IPS-15b (cell line): ENCODE data around the gene PLLP.

Experiments used
- H3K27me3 ChIP-seq: one replicate; pipeline ENCODE4 v1.6.1; 2013; ENCODE audit warnings: low read length; ENCODE audit not compliant: control insufficient read depth, insufficient read depth
- H3K36me3 ChIP-seq: one replicate; pipeline ENCODE4 v1.6.1; 2013; ENCODE audit warnings: low read length; ENCODE audit not compliant: control insufficient read depth, insufficient read depth
- H3K4me1 ChIP-seq: one replicate; pipeline ENCODE4 v1.6.1; 2013; ENCODE audit warnings: mild to moderate bottlenecking, low read length; ENCODE audit not compliant: control insufficient read depth, insufficient read depth
- H3K4me3 ChIP-seq: one replicate; pipeline ENCODE4 v1.5.1; 2013; ENCODE audit warnings: low read depth, low read length
- H3K9ac ChIP-seq: one replicate; pipeline ENCODE4 v1.6.1; 2013; ENCODE audit warnings: low read depth, mild to moderate bottlenecking, low read length
- H3K9me3 ChIP-seq: one replicate; pipeline ENCODE4 v1.6.1; 2013; ENCODE audit warnings: mild to moderate bottlenecking, low read length; ENCODE audit not compliant: control insufficient read depth, insufficient read depth

Gene PLLP

GRCh38 chr16:57284209-57284951 lies at the start of gene PLLP:
PLLP (minus strand) TSS chr16:57284672; CDS start chr16:57284540, 132 bp downstream.
- peaks cover 2% of the 10 kb centered on the region for H3K4me1 ChIP-seq
- H3K9me3 ChIP-seq, result no peaks in the 10 kb centered on the region
- H3K4me3 ChIP-seq, result peak within 1 kb of the TSS; percentile 68
- H3K36me3 ChIP-seq, result no peaks in the 10 kb centered on the region
- H3K27me3 ChIP-seq, result peaks cover 36% of the 10 kb centered on the region
- H3K9ac ChIP-seq, result peak within 1 kb of the TSS; percentile 54

GRCh38 chr16:57333402-57333801 lies 48.9 kb upstream of the PLLP start:
- no peaks in the 10 kb centered on the region for H3K27me3 ChIP-seq
- H3K36me3 ChIP-seq, result no peaks in the 10 kb centered on the region
- no peaks in the 10 kb centered on the region for H3K9me3 ChIP-seq
- H3K9ac ChIP-seq, result no peak overlapping the region
- no peaks in the 10 kb centered on the region for H3K4me1 ChIP-seq
- H3K4me3 ChIP-seq, result no peak overlapping the region

- Histone ChIP-seq H3K9ac (no peak overlapping the region), H3K4me1 (no peaks in the 10 kb centered on the region), H3K9me3 (no peaks in the 10 kb centered on the region), H3K4me3 (no peak overlapping the region), H3K27me3 (no peaks in the 10 kb centered on the region), H3K36me3 (no peaks in the 10 kb centered on the region)
Observed at GRCh38 chr16:57331355-57331754, 46.9 kb upstream of the PLLP start.

GRCh38 chr16:57329718-57330327 lies 45.4 kb upstream of the PLLP start:
- no peaks in the 10 kb centered on the region for H3K36me3 ChIP-seq
- no peaks in the 10 kb centered on the region for H3K4me1 ChIP-seq
- no peak overlapping the region for H3K9ac ChIP-seq
- no peaks in the 10 kb centered on the region for H3K9me3 ChIP-seq
- H3K27me3 ChIP-seq, result no peaks in the 10 kb centered on the region
- H3K4me3 ChIP-seq, result no peak overlapping the region

GRCh38 chr16:57325458-57325857 lies 41.0 kb upstream of the PLLP start:
- H3K9me3 ChIP-seq, result no peaks in the 10 kb centered on the region
- no peak overlapping the region for H3K4me3 ChIP-seq
- no peaks in the 10 kb centered on the region for H3K4me1 ChIP-seq
- no peaks in the 10 kb centered on the region for H3K36me3 ChIP-seq
- no peaks in the 10 kb centered on the region for H3K27me3 ChIP-seq
- H3K9ac ChIP-seq, result no peak overlapping the region

GRCh38 chr16:57324749-57325148 lies 40.3 kb upstream of the PLLP start:
- no peak overlapping the region for H3K9ac ChIP-seq
- no peaks in the 10 kb centered on the region for H3K9me3 ChIP-seq
- no peak overlapping the region for H3K4me3 ChIP-seq
- H3K36me3 ChIP-seq, result no peaks in the 10 kb centered on the region
- H3K27me3 ChIP-seq, result no peaks in the 10 kb centered on the region
- H3K4me1 ChIP-seq, result no peaks in the 10 kb centered on the region

- Histone ChIP-seq H3K4me3 (no peak overlapping the region), H3K9me3 (no peaks in the 10 kb centered on the region), H3K4me1 (peaks cover 10% of the 10 kb centered on the region), H3K9ac (no peak overlapping the region), H3K27me3 (no peaks in the 10 kb centered on the region), H3K36me3 (no peaks in the 10 kb centered on the region)
Observed at GRCh38 chr16:57319646-57320045, 35.2 kb upstream of the PLLP start.

GRCh38 chr16:57318240-57318970 lies 33.9 kb upstream of the PLLP start:
- Histone ChIP-seq H3K36me3 (no peaks in the 10 kb centered on the region), H3K4me3 (no peak overlapping the region), H3K27me3 (no peaks in the 10 kb centered on the region), H3K9ac (no peak overlapping the region), H3K4me1 (peaks cover 10% of the 10 kb centered on the region), H3K9me3 (no peaks in the 10 kb centered on the region)

GRCh38 chr16:57316390-57317017 lies 32.0 kb upstream of the PLLP start:
- Histone ChIP-seq H3K27me3 (no peaks in the 10 kb centered on the region), H3K36me3 (no peaks in the 10 kb centered on the region), H3K4me1 (peaks cover 10% of the 10 kb centered on the region), H3K9me3 (no peaks in the 10 kb centered on the region), H3K4me3 (no peak overlapping the region), H3K9ac (no peak overlapping the region)

- peaks cover 10% of the 10 kb centered on the region for H3K4me1 ChIP-seq
- no peaks in the 10 kb centered on the region for H3K27me3 ChIP-seq
- H3K4me3 ChIP-seq, result no peak overlapping the region
- no peaks in the 10 kb centered on the region for H3K9me3 ChIP-seq
- no peaks in the 10 kb centered on the region for H3K36me3 ChIP-seq
- H3K9ac ChIP-seq, result no peak overlapping the region
Observed at GRCh38 chr16:57315416-57315815, 30.9 kb upstream of the PLLP start.

GRCh38 chr16:57314161-57314785 lies 29.8 kb upstream of the PLLP start:
- H3K9me3 ChIP-seq, result no peaks in the 10 kb centered on the region
- peaks cover 10% of the 10 kb centered on the region for H3K4me1 ChIP-seq
- H3K36me3 ChIP-seq, result no peaks in the 10 kb centered on the region
- H3K27me3 ChIP-seq, result no peaks in the 10 kb centered on the region
- H3K4me3 ChIP-seq, result no peak overlapping the region
- no peak overlapping the region for H3K9ac ChIP-seq
